HG02798 (cell line): Measurements from ENCODE around the gene BRF1.
A peak's percentile ranks its signal among the peaks of the same experiment; 100 is the strongest.

Experiments
- ATAC-seq: cut with Tn5 transposase; IDR thresholded peaks from one replicate; pipeline ENCODE4 v1.9.1; 2021; ENCODE audit warnings: mild to moderate bottlenecking; ENCODE audit not compliant: unreplicated experiment, poor library complexity

Gene BRF1

DNA sequence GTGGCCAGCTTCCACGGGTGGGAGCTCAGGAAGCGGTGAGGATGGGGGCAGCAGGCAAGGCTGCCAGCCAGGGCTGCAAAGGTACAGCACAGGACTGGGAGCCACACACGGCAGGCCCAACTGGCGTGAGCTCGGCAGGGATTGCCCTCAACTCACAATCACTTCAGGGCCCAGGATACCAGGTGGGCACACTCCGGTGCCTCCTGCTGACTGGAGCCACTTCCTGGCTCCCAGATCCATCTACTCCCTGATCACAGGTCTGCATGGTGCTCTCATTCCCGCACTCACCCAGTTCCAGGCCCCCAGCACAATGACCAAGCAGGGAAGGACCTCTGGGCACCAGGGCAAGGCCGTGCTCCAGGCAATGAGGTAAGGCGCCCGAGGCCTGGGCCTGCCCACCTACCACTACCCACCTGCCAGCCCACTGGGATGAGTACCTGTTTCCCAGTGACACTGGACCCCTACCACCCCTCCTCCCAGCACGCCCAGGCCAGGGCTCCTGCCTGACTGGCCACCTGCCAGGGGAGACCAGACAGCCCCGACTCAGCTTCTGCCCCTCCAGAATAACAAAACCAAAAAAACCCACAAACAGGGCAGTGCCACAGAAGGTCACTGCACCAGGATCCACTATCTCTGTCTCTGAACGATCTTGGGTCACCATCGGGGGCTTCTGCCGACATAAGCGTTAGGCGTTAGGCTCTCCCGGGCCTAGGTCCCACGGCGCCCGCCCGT lies 134.1 kb downstream of the BRF1 start:
- ATAC-seq: no peak

DNA sequence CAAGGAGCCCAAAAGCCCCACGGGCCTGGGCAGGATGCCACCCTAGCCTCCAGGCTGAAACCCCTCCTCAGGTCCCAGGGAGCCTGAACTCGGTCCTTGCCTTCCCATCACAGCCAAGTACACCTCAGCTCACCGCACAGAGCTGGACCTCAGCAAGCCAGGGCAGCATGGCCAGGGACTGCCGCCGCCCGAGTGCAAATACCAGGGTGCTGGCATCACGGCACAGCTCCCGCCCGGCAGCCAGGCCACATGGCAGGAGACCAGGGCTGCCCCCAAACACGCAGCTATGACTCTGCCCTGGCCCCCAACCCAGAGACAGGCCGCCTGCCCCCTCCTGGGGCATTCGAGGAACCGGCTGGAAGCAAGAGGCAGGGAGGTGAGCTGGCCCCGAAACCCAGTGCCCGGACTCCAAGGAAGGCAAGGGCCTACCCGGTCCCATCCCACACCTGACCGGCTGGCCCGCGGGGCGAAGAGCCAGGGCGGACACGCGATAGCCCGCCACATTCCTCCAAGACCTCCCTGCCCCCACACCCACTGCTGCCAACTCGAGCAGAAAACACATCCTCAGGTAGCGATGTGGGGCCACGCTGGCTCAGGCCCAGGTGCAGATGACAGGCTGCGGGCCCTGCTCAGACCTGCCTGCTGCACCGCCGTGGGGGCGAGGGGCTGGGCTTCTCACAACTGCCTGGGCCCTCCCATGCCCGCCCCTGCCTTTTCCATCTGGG lies 134.9 kb downstream of the BRF1 start:
- ATAC-seq: no peak

DNA sequence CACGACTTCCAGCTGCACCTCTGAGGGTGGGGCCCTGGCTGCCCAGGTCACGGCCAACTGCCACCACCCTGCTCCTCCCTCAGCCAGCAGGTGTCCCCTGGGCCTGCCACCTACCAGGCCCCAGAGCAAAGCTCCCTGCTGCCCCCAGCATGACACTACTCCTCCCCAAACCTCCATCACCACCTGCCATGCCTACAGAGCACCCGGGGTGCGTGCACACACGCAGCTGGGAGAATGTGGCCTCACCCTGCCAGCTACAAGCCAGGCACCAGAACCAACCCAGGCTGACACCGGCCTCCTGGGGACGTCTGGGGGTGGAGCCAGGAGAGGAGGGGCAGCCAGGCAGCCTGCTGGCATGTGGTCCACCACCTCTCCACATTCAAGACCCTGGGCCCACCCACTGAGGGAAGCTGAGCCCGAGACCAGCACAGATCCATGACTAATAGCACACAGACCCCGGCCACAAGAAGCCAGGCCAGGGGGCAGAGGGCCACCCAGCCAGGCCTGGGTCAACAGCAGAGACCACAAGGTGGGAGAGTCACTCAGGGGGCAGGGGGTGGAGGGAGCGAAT lies 135.6 kb downstream of the BRF1 start:
- no peak for ATAC-seq

DNA sequence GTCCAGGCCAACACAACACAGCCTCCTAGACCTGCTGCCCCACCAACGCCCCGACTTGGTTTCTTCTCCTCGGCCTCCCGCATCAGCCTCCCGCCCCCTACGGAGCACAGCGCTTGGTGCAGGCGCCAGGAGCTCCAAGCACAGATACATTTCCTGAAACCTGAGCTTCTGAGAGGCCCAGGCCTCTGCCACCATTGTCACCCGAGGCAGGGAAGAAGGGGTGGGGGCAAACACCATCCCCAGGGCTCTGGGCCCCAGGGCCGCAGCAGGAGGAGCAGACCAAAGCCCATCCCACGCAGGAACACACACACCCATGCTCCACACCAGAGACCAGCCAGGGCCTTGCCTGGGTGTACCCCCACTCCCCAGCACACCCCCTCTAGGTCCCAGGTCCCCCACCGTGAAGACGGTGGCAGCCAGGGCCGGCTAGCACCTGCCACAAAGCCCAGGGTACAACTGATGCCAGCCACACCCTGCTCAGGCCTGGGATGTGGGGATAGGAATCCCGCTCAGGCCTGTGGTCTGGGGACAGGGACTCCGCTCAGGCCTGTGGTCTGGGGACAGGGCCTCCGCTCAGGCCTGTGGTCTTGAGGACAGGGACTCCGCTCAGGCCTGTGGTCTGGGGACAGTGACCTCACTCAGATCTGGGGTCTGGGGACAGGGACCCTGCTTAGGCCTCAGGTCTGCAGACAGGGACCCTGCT lies 137.6 kb downstream of the BRF1 start:
- no peak for ATAC-seq

DNA sequence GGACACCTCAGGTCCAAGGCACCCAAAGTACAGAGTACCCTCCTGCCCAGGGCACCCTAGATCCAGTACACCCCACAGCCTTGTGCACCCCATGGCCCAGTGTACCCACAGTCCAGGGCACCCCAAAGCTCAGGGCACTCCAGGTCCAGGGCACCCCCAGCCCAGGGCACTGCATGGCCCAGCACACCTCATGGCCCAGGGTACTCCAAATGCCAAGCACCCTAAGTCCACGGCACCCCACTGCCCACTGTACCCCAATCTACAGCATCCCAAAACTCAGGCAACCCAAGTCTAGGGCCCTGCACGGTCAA lies 138.2 kb downstream of the BRF1 start:
- no peak for ATAC-seq

- peak; percentile 62 for ATAC-seq
Measured at GRCh38 chr14:105161964-105162668, 138.7 kb downstream of the BRF1 start.

DNA sequence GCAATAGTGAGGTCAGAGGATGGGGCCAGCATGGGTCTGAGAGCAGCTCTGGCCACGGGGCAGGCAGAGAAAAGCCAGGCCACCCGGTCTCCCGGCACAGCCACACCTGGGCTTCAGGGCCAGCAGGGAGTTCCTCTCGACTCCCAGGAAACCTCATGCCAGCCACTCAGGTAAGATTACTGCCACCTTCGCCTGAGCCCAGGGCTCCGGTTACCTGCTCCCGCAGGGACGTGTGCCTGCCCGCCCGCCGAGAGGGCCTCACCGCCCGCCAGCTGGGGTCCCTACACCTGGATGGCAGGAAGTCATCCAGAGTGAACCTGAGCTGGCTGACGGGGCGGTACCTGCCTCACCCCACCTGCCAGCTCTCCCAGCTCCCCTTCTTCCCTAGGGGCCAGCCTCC lies 139.5 kb downstream of the BRF1 start:
- ATAC-seq: no peak

GRCh38 chr14:105160776-105161175 lies 140.0 kb downstream of the BRF1 start:
- no peak for ATAC-seq

DNA sequence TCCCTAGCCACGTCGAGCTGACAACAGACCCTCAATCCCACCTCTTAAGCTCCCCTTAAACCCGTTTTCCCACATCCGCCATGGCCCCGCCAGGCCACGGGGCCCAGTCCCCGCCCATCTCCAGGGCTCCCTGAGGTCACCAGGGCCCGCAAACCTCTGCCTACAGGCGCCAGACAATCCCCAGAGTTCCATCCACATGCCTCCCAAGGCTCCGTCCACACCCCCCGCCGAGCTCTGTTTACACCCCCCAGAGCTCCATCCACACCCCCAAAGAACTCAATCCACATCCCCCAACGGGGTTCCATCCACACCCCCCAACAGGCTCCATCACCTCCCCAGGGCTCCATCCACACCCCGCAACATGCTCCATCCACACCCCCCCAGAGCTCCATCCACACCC lies 141.5 kb downstream of the BRF1 start:
- no peak for ATAC-seq
